ENCODE data around the gene PCSK5.
"Not testable (repeated sequence)": the region's sequence is repeated elsewhere in the genome, so short reads cannot be mapped to it uniquely, and the experiment has no call there.

Gene PCSK5

DNA sequence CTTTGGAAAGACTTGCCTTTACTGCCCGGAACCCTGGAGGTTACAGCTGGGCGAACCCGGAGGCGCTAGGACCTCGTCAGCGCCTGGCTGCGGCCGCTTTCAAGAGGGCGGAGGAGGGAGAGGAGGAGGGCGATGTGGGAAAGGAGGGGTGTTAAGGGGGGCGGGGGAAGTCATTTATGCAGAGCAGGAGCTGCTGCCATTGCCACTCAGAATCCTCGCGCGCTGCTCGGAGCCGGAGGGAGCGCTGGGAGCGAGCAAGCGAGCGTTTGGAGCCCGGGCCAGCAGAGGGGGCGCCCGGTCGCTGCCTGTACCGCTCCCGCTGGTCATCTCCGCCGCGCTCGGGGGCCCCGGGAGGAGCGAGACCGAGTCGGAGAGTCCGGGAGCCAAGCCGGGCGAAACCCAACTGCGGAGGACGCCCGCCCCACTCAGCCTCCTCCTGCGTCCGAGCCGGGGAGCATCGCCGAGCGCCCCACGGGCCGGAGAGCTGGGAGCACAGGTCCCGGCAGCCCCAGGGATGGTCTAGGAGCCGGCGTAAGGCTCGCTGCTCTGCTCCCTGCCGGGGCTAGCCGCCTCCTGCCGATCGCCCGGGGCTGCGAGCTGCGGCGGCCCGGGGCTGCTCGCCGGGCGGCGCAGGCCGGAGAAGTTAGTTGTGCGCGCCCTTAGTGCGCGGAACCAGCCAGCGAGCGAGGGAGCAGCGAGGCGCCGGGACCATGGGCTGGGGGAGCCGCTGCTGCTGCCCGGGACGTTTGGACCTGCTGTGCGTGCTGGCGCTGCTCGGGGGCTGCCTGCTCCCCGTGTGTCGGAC is at the start of gene PCSK5:
Gene PCSK5, plus strand, starts transcription at position 202 of the 805 bp plus-strand sequence. Its CDS starts 509 bp downstream, at position 711.
- peak within 1 kb of the TSS; percentile 85 for H3K27ac Mint-ChIP-seq
- H3K4me1 Mint-ChIP-seq, result peaks cover 54% of the 10 kb centered on the region

DNA sequence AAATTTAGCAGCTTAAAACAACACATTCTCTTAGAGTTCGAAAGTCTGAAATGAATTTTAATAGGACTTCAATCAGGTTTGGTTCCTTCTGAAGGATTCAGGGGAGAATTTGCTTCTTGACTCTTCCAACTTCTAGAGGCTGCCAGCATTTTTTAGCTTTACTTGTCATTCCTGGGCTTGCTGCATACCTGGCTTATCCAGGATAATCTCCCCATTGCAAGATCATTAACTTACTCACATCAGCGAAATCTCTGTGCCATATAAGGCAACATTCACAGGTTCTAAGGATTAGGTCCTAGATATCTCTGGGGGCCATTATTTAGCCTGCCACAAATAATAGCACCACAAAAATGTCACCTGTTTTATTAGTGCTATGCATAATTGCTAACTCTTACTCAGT is 46.2 kb upstream of the PCSK5 start:
- no peak overlapping the region for H3K27ac Mint-ChIP-seq
- no peaks in the 10 kb centered on the region for H3K4me1 Mint-ChIP-seq
- no peak overlapping the region for H3K4me3 Mint-ChIP-seq
- H3K9me3 Mint-ChIP-seq, result no peaks in the 10 kb centered on the region
- no peaks in the 10 kb centered on the region for H3K36me3 Mint-ChIP-seq
- peaks cover 6% of the 10 kb centered on the region for H3K27me3 Mint-ChIP-seq

More for the DNA sequence above, at the start of gene PCSK5:
- H3K9me3 Mint-ChIP-seq, result no peaks in the 10 kb centered on the region
- H3K27me3 Mint-ChIP-seq, result no peaks in the 10 kb centered on the region
- peak within 1 kb of the TSS; percentile 97 for H3K4me3 Mint-ChIP-seq
- H3K36me3 Mint-ChIP-seq, result no peaks in the 10 kb centered on the region

DNA sequence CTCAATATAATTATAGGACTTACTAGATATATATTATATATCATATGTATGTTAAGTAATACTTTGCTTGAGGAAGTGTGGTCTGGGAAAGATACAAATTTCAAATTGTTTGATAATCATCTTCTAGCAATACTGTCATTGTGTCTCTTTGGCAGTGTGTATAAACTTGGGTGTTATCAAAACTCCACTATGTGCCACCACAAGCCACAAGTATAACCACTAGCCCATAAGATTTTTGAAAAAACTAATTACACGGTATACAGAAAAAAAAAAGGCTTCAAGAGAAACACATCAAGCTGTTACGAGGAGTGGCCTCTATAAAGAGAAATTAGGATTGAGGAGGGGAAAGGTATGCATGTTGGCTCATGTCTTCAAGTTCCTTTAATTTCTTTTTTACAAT is 44.7 kb upstream of the PCSK5 start:
- Mint-ChIP-seq H3K36me3 (no peaks in the 10 kb centered on the region), H3K27me3 (peaks cover 6% of the 10 kb centered on the region), H3K4me1 (no peaks in the 10 kb centered on the region), H3K27ac (no peak overlapping the region), H3K9me3 (no peaks in the 10 kb centered on the region), H3K4me3 (no peak overlapping the region)

DNA sequence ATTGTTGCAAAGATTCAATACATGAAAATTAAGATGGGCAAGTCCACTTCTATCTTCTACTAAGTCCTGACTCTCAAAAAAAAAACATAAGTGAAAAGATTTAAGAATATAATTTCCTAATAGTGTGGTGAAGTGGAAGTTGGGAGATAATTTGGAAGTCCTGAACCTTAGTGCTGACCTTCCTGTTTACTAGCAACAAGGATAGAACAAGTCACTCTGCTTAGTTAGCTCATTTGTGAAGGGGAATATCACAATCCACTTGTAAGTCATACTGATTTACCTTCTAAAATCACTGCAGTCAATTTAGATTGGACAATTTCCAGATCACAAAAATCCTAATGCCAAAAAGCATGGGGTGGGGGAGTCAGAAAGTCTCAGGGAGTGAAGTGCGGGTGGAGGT is 43.4 kb upstream of the PCSK5 start:
- no peak overlapping the region for H3K4me3 Mint-ChIP-seq
- H3K36me3 Mint-ChIP-seq, result no peaks in the 10 kb centered on the region
- H3K27me3 Mint-ChIP-seq, result peaks cover 4% of the 10 kb centered on the region
- H3K9me3 Mint-ChIP-seq, result no peaks in the 10 kb centered on the region
- no peak overlapping the region for H3K27ac Mint-ChIP-seq
- H3K4me1 Mint-ChIP-seq, result no peaks in the 10 kb centered on the region

DNA sequence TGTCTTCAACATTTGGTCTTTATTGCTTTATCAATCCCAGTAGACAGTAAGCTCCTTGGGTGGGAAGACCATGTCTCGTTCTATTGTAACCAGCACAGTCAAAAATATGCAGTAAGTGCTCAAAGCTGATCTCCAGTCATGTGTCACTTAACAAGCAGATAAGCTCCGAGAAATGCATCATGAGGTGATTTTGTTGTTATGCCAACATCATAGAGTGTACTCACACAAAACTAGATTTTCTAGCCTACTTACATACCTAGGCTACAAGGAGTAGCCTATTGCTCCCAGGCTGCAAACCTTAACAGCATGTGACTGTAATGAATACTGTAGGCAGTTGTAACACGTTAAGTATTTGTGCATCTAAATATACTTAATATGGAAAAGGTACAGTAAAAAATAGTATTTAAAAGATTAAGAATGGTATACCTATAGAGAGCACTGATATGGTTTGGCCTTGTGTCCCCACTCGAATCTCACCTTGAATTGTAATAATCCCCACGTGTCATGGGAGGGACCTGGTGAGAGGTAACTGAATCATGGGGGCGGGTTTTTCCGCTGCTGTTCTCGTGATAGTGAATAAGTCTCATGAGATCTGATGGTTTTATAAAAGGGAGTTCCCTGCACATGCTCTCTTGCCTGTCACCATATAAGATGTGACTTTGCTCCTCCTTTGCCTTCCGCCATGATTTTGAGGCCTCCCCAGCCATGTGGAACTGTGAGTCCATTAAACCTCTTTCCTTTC is 39.8 kb upstream of the PCSK5 start:
- Mint-ChIP-seq H3K4me3 (no peak overlapping the region), H3K9me3 (no peaks in the 10 kb centered on the region), H3K27ac (no peak overlapping the region), H3K27me3 (no peaks in the 10 kb centered on the region), H3K36me3 (no peaks in the 10 kb centered on the region), H3K4me1 (no peaks in the 10 kb centered on the region)

- Mint-ChIP-seq H3K36me3 (no peaks in the 10 kb centered on the region), H3K27ac (no peak overlapping the region), H3K4me1 (no peaks in the 10 kb centered on the region), H3K27me3 (no peaks in the 10 kb centered on the region), H3K9me3 (no peaks in the 10 kb centered on the region), H3K4me3 (no peak overlapping the region)
Observed at GRCh38 chr9:75851917-75852316, 38.6 kb upstream of the PCSK5 start.

DNA sequence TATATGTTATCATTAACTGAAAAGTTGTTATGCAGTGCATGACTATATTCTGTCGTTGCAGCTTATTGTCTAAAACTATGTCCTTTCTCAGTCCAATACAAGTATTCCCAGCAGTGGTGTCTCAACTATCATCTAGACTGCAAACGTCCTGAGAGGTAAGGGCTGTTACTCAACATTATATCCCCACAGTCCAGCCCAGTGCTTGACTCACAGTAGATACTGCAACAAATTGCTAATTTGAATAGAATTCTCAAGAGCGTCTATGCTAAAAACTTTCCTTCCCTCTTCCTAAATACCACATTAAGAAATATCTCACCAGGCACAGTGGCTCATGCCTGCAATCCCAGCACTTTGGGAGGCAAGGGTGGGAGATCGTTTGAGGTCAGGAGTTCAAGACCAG is 37.7 kb upstream of the PCSK5 start:
- Mint-ChIP-seq H3K9me3 (no peaks in the 10 kb centered on the region), H3K4me3 (no peak overlapping the region), H3K4me1 (no peaks in the 10 kb centered on the region), H3K27ac (no peak overlapping the region), H3K27me3 (no peaks in the 10 kb centered on the region), H3K36me3 (no peaks in the 10 kb centered on the region)

- no peaks in the 10 kb centered on the region for H3K36me3 Mint-ChIP-seq
- H3K27me3 Mint-ChIP-seq, result no peaks in the 10 kb centered on the region
- H3K4me3 Mint-ChIP-seq, result no peak overlapping the region
- H3K27ac Mint-ChIP-seq, result no peak overlapping the region
- H3K4me1 Mint-ChIP-seq, result no peaks in the 10 kb centered on the region
- no peaks in the 10 kb centered on the region for H3K9me3 Mint-ChIP-seq
Observed at GRCh38 chr9:75855509-75855908, 35.0 kb upstream of the PCSK5 start.

DNA sequence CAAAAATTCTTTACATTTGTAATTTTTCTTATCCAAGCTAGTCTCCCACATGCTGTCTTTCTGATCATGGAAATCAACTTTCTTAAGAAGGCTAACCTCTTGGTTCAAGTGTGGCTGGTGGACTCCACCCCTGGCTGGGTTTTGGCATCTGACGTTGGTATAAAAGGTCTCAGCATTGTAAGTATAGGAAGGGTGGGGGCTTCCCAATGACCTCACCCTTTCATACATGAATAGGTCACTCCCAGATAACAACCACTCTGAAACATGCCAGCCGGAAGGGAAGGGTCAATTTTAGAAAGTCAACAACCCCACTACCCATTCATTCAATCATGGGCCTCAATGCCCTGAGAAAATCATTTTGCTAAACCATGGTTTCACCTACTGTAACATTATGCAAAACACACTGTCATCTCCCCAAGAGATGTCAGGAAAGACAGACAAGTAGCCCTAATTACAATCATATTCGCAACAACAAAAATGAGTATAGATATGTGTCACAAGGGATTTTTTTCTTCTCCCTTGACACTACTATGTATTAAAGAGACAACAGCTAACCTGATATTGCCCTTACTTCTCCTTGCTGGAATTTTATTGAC is 31.9 kb upstream of the PCSK5 start:
- Mint-ChIP-seq H3K4me3 (no peak overlapping the region), H3K27ac (no peak overlapping the region), H3K9me3 (no peaks in the 10 kb centered on the region), H3K27me3 (peaks cover 2% of the 10 kb centered on the region), H3K36me3 (no peaks in the 10 kb centered on the region), H3K4me1 (no peaks in the 10 kb centered on the region)

GRCh38 chr9:75864266-75864665 is 26.2 kb upstream of the PCSK5 start:
- peaks cover 4% of the 10 kb centered on the region for H3K4me1 Mint-ChIP-seq

GRCh38 chr9:75866273-75866871 is 24.1 kb upstream of the PCSK5 start:
- H3K27me3 Mint-ChIP-seq, result no peaks in the 10 kb centered on the region
- no peaks in the 10 kb centered on the region for H3K9me3 Mint-ChIP-seq
- peaks cover 21% of the 10 kb centered on the region for H3K4me1 Mint-ChIP-seq
- H3K36me3 Mint-ChIP-seq, result no peaks in the 10 kb centered on the region
- H3K4me3 Mint-ChIP-seq, result no peak overlapping the region
- H3K27ac Mint-ChIP-seq, result no peak overlapping the region

More at GRCh38 chr9:75864266-75864665, 26.2 kb upstream of the PCSK5 start:
- H3K27me3 Mint-ChIP-seq, result peaks cover 2% of the 10 kb centered on the region
- no peak overlapping the region for H3K4me3 Mint-ChIP-seq
- H3K9me3 Mint-ChIP-seq, result no peaks in the 10 kb centered on the region
- no peak overlapping the region for H3K27ac Mint-ChIP-seq
- H3K36me3 Mint-ChIP-seq, result no peaks in the 10 kb centered on the region

GRCh38 chr9:75868526-75868925 is 21.9 kb upstream of the PCSK5 start:
- H3K4me3 Mint-ChIP-seq, H3K27ac Mint-ChIP-seq, H3K9me3 Mint-ChIP-seq, H3K36me3 Mint-ChIP-seq, H3K27me3 Mint-ChIP-seq: not testable (repeated sequence)
- H3K4me1 Mint-ChIP-seq, result peaks cover 21% of the 10 kb centered on the region

DNA sequence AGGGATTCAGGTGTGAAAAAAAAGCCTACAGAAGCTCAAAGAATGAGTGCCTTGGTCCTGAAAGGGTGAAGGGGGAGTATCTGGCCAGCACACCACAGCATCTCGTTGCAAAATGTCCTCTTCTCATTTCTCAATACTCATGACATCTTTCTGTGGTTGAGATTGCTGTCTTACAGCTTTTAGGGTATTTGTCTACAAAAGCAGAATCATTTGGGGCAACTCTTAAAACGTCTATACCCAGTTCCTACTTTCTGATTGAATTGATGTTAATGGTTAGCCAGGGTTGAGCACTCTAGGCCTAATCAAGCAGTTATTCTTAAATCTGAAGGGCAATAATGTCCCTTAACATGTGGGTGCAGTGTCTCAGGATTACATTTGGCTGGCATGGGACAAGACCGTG is 21.2 kb upstream of the PCSK5 start:
- no peak overlapping the region for H3K4me3 Mint-ChIP-seq
- no peaks in the 10 kb centered on the region for H3K27me3 Mint-ChIP-seq
- peaks cover 21% of the 10 kb centered on the region for H3K4me1 Mint-ChIP-seq
- H3K9me3 Mint-ChIP-seq, result no peaks in the 10 kb centered on the region
- H3K36me3 Mint-ChIP-seq, result no peaks in the 10 kb centered on the region
- no peak overlapping the region for H3K27ac Mint-ChIP-seq

GRCh38 chr9:75870450-75870849 is 20.0 kb upstream of the PCSK5 start:
- Mint-ChIP-seq H3K9me3 (no peaks in the 10 kb centered on the region), H3K27ac (no peak overlapping the region), H3K36me3 (no peaks in the 10 kb centered on the region), H3K27me3 (no peaks in the 10 kb centered on the region), H3K4me3 (no peak overlapping the region), H3K4me1 (peaks cover 21% of the 10 kb centered on the region)

GRCh38 chr9:75871624-75872023 is 18.8 kb upstream of the PCSK5 start:
- no peak overlapping the region for H3K4me3 Mint-ChIP-seq
- no peak overlapping the region for H3K27ac Mint-ChIP-seq
- peaks cover 21% of the 10 kb centered on the region for H3K4me1 Mint-ChIP-seq
- no peaks in the 10 kb centered on the region for H3K36me3 Mint-ChIP-seq
- H3K9me3 Mint-ChIP-seq, result no peaks in the 10 kb centered on the region
- H3K27me3 Mint-ChIP-seq, result no peaks in the 10 kb centered on the region

DNA sequence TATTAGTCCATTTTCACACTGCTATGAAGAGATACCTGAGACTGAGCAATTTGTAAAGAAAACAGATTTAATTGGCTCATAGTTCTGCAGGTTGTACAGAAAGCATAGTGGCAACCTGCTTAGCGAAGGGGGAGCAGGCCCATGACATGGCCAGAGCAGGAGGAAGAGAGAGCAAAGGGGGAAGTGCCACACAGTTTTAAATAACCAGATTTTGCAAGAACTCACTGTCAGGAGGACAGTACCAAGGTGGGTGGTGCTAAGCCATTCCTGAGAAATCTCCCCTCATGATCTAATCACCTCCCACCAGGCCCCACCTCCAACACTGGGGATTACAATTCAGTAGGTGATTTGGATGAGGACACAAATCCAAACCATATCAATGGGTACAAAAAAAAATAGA is 16.8 kb upstream of the PCSK5 start:
- no peaks in the 10 kb centered on the region for H3K9me3 Mint-ChIP-seq
- no peak overlapping the region for H3K4me3 Mint-ChIP-seq
- no peak overlapping the region for H3K27ac Mint-ChIP-seq
- no peaks in the 10 kb centered on the region for H3K27me3 Mint-ChIP-seq
- H3K36me3 Mint-ChIP-seq, result no peaks in the 10 kb centered on the region
- H3K4me1 Mint-ChIP-seq, result peaks cover 17% of the 10 kb centered on the region

All from activated naive CD4-positive, alpha-beta T cell treated with anti-CD3 and anti-CD28 coated beads, Interleukin-2, amount 50 U/mL, for 24 hours (primary cell).